Vagina (tissue), 2 donors: ENCODE results near the gene IGSF9. TPM values are rescaled to one million over a fixed set of nuclear protein-coding genes. Genes with fewer than 3 reads are reported as not detected.

Source experiments
- DNase-seq, 2 donors: peaks; one replicate each; pipeline ENCODE4 v3.0.0-alpha.2; 2017; ENCODE audit errors: extremely low spot score in 2 of 2
- H3K27ac ChIP-seq: fragments of 200-600 bp; sonication (generic); one replicate; pipeline ENCODE4 v1.5.1; 2019
- H3K27me3 ChIP-seq: fragments of 200-600 bp; sonication (generic); one replicate; pipeline ENCODE4 v1.5.1; 2019
- H3K36me3 ChIP-seq, 2 donors: fragments of 200-600 bp; sonication (generic); one replicate each; pipeline ENCODE4 v1.5.1; 2017 to 2019
- H3K4me1 ChIP-seq: fragments of 200-600 bp; sonication (generic); one replicate; pipeline ENCODE4 v1.5.1; 2019
- H3K4me3 ChIP-seq, 2 donors: fragments of 200-600 bp; sonication (generic); 1 replicate in 1 of 2; 2 replicates in 1 of 2; pipeline ENCODE4 v1.5.1; 2016 to 2019
- H3K9me3 ChIP-seq: fragments of 200-600 bp; sonication (generic); one replicate; pipeline ENCODE4 v1.5.1; 2019
- POLR2A ChIP-seq, 2 donors: fragments of 450-650 bp; IDR thresholded peaks; one replicate each; pipeline ENCODE4 v1.6.1; 2017; ENCODE audit warnings: antibody characterized with exemption in 2 of 2, mild to moderate bottlenecking in 2 of 2, moderate library complexity in 2 of 2
- POLR2AphosphoS5 ChIP-seq, 2 donors: sonication (generic); formaldehyde crosslinking; IDR thresholded peaks; one replicate each; pipeline ENCODE4 v1.9.0; 2017; ENCODE audit warnings: antibody characterized with exemption in 2 of 2, mild to moderate bottlenecking in 2 of 2, low read depth in 1 of 2; ENCODE audit not compliant: insufficient read depth in 1 of 2
- intact Hi-C: fragments of 100-400 bp; cut with DNase I; formaldehyde crosslinking; loops from one replicate; pipeline ENCODE4 v1.15.1; 2023
- total RNA-seq: library from RNA; depleted of rRNA; stranded (reverse); fragments of >200 nt; gene quantifications from one replicate; pipeline ENCODE4 v1.2.3, GENCODE V29; 2016
- TF ChIP-seq, protein P1 (sequence below), 3 experiments: fragments of 450-650 bp in 2 of 3; fragments of 200-600 bp in 1 of 3; sonication (generic) in 1 of 3; IDR thresholded peaks; one replicate each; pipeline ENCODE4 v1.5.1; 2017 to 2019; ENCODE audit warnings: antibody characterized with exemption in 3 of 3, mild to moderate bottlenecking in 2 of 3, moderate library complexity in 2 of 3

Gene IGSF9
- total RNA-seq, 1 donor from 2014 or later: 5.6 TPM

DNA sequence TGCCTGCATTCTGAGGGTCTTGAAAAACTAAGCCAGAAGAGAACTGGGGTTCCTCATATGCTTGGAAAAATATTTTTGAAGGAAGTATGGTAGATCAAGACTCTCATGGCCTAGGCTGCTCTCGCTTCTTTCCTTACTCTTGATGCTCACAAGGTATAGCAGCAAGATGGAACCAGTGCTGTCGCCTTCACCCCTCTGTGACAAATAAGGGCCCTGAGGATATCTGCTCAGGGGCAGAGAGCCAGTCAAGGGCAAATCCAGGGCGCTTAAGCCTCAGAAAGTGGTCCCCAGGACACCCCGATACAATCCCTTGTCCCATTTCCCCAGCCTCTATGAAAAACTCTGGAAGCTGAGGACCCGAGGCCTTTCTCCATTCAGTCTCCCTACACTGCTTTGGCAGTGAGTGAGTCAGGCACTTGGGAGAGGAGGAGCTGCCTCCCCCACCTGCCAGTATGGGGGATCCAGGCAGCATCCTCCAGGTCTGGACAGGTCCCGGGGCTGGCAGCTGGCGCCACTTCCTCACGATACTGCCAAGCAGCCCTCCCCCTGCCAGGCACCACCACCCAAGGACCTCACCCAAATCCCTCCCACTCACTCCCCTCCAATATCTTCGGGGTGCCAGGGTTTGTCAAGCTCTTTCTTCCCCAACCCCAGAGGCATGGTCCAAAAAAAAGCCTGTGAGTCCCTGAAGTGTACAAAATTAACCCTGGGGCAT lies 1.3 kb downstream of the IGSF9 start:
- DNase-seq: no peak
- Histone ChIP-seq H3K4me3 (no peak overlapping the region), H3K4me1 (peaks cover 36% of the 10 kb centered on the region), H3K36me3 (no peaks in the 10 kb centered on the region), H3K27ac (peak overlapping the region; percentile 27), H3K9me3 (no peaks in the 10 kb centered on the region), H3K27me3 (no peaks in the 10 kb centered on the region)
- TF ChIP-seq POLR2AphosphoS5 (IDR thresholded peaks at IDR 0.05; ENCODE audit: insufficient read depth in 1 of 2, low read depth in 1 of 2): no peak
- TF ChIP-seq POLR2A (IDR thresholded peaks at IDR 0.05): no peak
- TF ChIP-seq, protein P1, sequence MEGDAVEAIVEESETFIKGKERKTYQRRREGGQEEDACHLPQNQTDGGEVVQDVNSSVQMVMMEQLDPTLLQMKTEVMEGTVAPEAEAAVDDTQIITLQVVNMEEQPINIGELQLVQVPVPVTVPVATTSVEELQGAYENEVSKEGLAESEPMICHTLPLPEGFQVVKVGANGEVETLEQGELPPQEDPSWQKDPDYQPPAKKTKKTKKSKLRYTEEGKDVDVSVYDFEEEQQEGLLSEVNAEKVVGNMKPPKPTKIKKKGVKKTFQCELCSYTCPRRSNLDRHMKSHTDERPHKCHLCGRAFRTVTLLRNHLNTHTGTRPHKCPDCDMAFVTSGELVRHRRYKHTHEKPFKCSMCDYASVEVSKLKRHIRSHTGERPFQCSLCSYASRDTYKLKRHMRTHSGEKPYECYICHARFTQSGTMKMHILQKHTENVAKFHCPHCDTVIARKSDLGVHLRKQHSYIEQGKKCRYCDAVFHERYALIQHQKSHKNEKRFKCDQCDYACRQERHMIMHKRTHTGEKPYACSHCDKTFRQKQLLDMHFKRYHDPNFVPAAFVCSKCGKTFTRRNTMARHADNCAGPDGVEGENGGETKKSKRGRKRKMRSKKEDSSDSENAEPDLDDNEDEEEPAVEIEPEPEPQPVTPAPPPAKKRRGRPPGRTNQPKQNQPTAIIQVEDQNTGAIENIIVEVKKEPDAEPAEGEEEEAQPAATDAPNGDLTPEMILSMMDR (IDR thresholded peaks at IDR 0.05): no peak
- intact Hi-C loops: loop anchor here (10.0 kb wide), 1 partner anchor 149 kb away; no protein-coding TSS in a partner anchor

DNA sequence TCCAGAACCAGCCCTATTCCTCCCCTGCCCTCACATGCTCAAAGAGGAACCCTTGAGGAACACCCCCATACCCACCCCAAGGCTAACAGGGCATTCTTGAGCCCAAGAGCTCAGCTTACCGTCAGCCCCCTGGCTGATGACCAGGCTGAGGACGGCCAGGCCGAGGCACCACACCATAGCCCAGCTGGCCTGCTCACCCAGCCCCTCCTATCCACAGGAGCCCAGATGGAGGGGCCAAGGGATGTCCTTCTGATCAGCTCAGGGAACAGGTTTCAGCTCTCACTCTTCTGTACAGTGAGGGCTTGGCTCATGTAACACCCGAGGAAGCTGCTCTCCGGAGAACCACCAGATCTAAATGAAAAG lies 2.2 kb downstream of the IGSF9 start:
- peaks cover 38% of the 10 kb centered on the region for H3K4me1 ChIP-seq

DNA sequence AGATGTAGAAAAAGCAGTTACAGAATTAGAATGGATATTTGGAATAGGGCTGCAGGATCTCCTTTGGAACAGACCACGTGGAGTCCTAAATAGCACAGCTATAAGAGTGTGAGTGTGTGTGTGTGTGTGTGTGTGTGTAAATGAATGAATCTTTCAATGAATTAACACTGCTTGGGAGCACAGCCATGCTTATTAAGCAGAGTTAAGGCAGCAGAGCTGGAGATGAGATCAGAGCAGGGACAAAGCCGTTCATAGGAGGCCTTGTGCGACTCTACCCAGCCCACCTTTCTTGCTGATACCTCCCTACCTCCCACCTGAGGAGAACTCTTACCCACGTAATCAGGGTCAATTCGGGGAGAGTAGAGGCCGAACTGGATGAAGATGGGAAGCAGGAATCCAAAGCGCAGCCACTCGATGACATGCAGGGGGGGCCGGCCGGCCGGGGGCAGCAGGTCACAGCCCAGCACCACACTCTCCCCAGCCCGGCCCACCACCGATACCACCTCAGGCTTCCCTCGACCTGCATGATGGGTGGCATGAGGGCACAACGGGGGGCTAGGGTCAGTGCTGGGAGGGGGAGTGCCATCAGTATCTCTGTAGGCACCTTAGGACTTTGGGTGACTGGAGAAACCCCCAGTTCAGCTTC lies 2.7 kb downstream of the IGSF9 start:
- Histone ChIP-seq H3K4me1 (peaks cover 43% of the 10 kb centered on the region), H3K27me3 (no peaks in the 10 kb centered on the region), H3K4me3 (no peak overlapping the region), H3K36me3 (no peaks in the 10 kb centered on the region), H3K9me3 (no peaks in the 10 kb centered on the region), H3K27ac (no peak overlapping the region)
- intact Hi-C loops: loop anchor here (10.0 kb wide), 1 partner anchor 148 kb away; no protein-coding TSS in a partner anchor
- TF ChIP-seq POLR2AphosphoS5 (IDR thresholded peaks at IDR 0.05; ENCODE audit: insufficient read depth in 1 of 2, low read depth in 1 of 2) (no peak), POLR2A (IDR thresholded peaks at IDR 0.05) (no peak)
- TF ChIP-seq, protein P1 (IDR thresholded peaks at IDR 0.05): no peak
- no peak for DNase-seq

More for the DNA sequence above, 2.2 kb downstream of the IGSF9 start:
- no peak overlapping the region for H3K4me3 ChIP-seq
- H3K9me3 ChIP-seq: no peaks in the 10 kb centered on the region
- H3K27me3 ChIP-seq: no peaks in the 10 kb centered on the region
- intact Hi-C loops: loop anchor here (10.0 kb wide), 1 partner anchor 148 kb away; no protein-coding TSS in a partner anchor
- H3K27ac ChIP-seq: peak overlapping the region; percentile 27
- DNase-seq: no peak
- no peaks in the 10 kb centered on the region for H3K36me3 ChIP-seq
- TF ChIP-seq, protein P1 (IDR thresholded peaks at IDR 0.05): no peak
- TF ChIP-seq POLR2AphosphoS5 (IDR thresholded peaks at IDR 0.05; ENCODE audit: insufficient read depth in 1 of 2, low read depth in 1 of 2): no peak

DNA sequence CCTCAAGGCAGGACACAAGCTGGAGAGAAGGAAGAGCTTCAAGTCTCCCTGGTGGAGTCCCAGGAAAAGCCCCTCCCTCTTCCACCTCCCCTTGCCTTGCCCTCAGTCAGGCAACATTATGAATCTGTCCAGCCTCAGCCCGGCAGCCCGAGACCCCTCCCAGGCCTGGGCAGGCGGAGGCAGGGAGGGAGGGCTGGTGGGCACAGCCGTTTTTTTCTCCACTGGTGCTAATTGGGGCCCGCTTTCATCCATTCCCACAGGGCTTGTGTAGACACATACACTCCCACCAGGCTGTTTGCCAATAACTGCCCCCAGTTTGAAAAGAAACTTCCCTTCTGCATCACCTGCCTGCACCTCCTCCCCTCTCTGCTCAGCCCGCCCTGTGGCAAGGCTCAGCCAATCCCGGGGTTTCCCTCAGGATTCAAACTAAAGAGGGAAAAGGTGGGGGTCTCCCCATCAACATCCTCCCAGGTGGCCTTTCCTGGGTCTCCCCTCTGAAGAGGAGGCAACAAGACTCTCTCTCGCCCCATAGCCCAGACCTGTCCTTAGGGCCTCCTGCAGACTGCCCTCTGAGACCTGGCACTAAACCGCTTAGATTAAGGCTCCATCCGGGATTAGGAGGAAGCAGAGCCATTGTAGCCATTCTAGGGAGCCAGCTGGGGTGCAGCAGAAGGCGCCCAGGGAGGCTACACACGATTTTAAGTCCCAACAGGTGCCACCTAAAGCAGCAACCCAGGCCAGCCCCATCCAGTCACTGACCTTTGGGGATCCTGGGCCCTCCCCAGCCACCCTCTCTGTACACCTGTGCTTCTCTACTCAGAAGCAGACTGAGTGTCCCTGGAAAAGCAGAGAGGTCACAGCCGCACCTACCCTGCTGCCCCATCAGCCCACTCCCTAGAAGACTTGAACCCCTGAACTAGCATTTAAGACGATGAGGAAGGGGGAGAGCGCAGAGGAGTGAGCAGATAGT lies 3.5 kb downstream of the IGSF9 start:
- no peaks in the 10 kb centered on the region for H3K27me3 ChIP-seq
- H3K36me3 ChIP-seq: no peaks in the 10 kb centered on the region
- peaks cover 51% of the 10 kb centered on the region for H3K4me1 ChIP-seq
- no peak for DNase-seq
- no peak overlapping the region for H3K4me3 ChIP-seq
- intact Hi-C loops: loop anchor here (10.0 kb wide), 1 partner anchor 147 kb away; no protein-coding TSS in a partner anchor
- no peaks in the 10 kb centered on the region for H3K9me3 ChIP-seq
- H3K27ac ChIP-seq: no peak overlapping the region
- TF ChIP-seq POLR2A (IDR thresholded peaks at IDR 0.05): no peak
- TF ChIP-seq POLR2AphosphoS5 (IDR thresholded peaks at IDR 0.05; ENCODE audit: insufficient read depth in 1 of 2, low read depth in 1 of 2): no peak
- TF ChIP-seq, protein P1 (IDR thresholded peaks at IDR 0.05): no peak
